Heart left ventricle (tissue), 13 donors: ENCODE measurements around the gene PRDX6.

Source experiments
- POLR2A ChIP-seq, 2 donors: fragments of 450-650 bp; IDR thresholded peaks; one replicate each; pipeline ENCODE4 v1.6.1; 2017; ENCODE audit warnings: antibody characterized with exemption in 2 of 2, mild to moderate bottlenecking in 2 of 2, moderate library complexity in 2 of 2
- TF ChIP-seq, protein P1 (sequence below), 12 donors: fragments of 200-600 bp; sonication (generic) in 4 of 12; IDR thresholded peaks; one replicate each; pipeline versions ENCODE4 v1.5.0 to v1.8.0; 2018 to 2022; ENCODE audit warnings: antibody characterized with exemption in 12 of 12, mild to moderate bottlenecking in 5 of 12
- donor health status: ischemic (EF 13 %, LVEDD 7.1; RV severe dilation, severe dysfunction).
- donor health status: DM: no; HTN: yes; CAD: no.
- donor health status: DM: no; HTN: no; CAD: no.
- donor health status: ischemic (EF 25% LVEDD 6.9; RV normal size, moderate dysfunction).
- donor health status: ischemic (EF 25% LVEDD 5.7; RV mildly dilated, moderate dysfunction).
- donor health status: ischemic (EF 35%, LVEDD 5.7; RV mildly dilated, moderate dysfunction).
- donor health status: nonischemic (EF 11% LVEDD 7.7; RV severe dilation, severe dysfunction).
- donor health status: DM: yes; HTN: yes; CAD: no.
- donor health status: PGD.
- donor health status: ischemic (EF 29% LVEDD 5.4; RV normal size, mild dysfunction).
- donor health status: nonischemic (EF 23%, LVEDD 6.1; RV moderate dilation, normal function).

DNA sequence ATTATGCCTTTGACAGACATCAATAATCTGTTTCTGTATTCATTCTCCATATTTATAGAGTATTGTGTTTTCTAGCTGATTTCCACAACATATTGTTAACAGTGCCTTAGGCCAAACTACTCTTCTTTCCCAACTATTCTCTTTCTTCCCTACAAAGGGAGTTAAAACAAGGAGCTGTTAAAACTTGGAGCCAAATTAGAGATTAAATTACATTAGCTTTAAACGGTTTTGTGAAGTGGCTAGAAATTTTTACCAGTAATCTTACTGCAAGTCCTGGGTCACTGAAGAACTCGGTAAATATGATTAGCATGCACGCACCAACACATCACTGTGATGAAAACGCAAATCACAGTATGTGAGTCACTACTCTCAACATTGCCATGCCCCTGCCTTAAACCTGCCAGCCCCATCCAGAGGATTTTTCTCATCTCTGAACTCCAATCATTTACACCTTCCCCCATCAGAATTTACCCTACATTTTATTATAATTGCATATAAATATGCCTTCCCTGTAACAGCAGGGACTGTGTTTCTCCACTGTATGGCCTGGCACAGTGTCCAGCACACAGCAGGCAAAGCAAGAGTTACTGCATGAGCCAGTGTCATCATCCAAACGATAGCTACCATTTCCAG is 1.5 kb upstream of the PRDX6 start:
- TF ChIP-seq, protein P1, sequence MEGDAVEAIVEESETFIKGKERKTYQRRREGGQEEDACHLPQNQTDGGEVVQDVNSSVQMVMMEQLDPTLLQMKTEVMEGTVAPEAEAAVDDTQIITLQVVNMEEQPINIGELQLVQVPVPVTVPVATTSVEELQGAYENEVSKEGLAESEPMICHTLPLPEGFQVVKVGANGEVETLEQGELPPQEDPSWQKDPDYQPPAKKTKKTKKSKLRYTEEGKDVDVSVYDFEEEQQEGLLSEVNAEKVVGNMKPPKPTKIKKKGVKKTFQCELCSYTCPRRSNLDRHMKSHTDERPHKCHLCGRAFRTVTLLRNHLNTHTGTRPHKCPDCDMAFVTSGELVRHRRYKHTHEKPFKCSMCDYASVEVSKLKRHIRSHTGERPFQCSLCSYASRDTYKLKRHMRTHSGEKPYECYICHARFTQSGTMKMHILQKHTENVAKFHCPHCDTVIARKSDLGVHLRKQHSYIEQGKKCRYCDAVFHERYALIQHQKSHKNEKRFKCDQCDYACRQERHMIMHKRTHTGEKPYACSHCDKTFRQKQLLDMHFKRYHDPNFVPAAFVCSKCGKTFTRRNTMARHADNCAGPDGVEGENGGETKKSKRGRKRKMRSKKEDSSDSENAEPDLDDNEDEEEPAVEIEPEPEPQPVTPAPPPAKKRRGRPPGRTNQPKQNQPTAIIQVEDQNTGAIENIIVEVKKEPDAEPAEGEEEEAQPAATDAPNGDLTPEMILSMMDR (IDR thresholded peaks at IDR 0.05) = no peak
- no peak for TF ChIP-seq POLR2A (IDR thresholded peaks at IDR 0.05)
